Measurements from ENCODE around the gene DARS1. TPM values are rescaled to one million over a fixed set of nuclear protein-coding genes. Genes with fewer than 3 reads are reported as not detected.
A peak's percentile ranks its signal among the peaks of the same experiment; 100 is the strongest.

Gene DARS1
- total RNA-seq, 1 experiment from 2014 or later, result 88.3 TPM

DNA sequence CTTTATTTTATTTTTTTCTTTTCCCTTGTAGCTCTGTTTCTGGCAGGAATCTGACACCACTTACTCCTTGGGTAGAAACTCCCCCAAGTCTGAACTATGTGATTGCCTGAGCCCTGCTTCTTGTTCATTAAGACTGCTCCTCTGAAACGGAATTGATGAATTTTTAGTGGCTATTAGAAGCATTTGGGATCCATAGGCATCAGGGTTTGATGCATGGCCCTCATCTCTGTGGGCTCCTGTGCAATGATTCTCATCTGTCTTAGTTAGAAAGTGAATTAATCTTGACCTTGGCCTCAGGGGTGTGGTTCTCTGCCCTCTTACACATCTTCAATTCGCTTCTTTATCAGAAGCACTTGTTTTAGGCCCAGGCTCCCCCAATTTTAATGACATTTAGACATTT lies 31.0 kb upstream of the DARS1 start:
- DNase-seq (ENCODE audit: low read depth), result no peak

GRCh38 chr2:136015699-136016098 lies 30.3 kb upstream of the DARS1 start:
- DNase-seq (ENCODE audit: low read depth), result no peak

DNA sequence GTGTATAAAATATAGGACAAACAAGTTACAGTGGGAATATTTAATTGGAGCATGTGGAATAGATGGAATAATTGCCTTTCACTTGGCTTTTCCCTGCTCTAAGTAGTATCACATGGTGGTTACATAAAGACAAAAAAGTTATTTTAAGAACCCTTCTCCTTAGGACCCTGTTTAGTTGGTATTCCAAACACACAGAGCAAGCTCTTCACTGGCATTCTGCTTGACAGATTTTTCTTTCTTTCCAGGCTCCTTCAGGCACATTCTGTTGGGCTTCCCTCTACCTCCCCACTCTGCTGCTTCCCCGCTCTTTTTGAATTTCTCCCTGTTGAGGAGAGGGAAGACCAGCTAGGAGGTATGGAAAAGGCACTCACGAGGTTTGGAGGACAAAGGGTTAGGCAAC lies 29.0 kb upstream of the DARS1 start:
- DNase-seq (ENCODE audit: low read depth), result no peak

DNA sequence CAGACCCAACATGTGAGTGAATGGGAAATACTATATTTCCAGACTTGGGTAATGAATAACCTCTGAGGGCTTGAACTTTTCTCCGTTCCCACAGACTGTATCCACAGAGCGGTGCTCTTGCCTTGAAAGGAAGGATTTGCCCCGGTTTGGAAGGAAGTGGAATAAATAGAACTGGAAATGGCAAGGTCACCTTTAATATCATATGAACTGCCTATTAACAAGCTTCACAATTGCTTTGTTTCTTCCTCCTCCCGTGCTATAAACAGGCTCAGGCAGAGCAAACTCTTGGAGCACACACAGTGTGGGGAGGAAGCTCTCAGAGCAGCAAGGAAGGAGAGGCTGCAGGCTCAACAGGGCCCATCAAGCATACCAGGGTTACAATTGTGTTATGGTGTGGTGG lies 28.5 kb upstream of the DARS1 start:
- no peak for DNase-seq (ENCODE audit: low read depth)

DNA sequence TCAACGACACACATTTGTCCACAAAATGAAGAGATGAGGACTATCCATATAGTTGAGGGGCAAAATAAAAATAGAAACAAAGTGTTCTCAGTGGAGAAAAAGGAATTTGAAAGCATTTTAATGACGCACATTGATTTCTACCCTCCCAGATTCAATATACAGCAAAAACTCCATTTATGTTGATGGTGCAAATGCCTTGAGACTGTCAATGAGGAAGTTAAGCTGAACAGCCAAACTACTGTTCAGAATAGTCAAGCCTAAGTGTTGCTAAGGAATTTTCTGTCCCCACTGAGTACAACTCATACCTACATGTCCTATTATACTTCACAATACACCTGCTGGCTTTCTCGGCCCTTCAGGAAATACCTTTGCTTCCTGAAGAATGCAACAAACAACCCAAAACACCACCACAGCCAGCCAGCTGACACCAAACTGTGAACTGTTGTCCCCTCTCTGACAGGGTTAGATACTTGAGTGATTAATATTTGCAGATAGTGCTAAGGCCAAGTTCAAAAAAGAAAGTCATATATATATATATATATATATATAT lies 27.8 kb upstream of the DARS1 start:
- no peak for DNase-seq (ENCODE audit: low read depth)

- DNase-seq (ENCODE audit: low read depth), result no peak
Measured at GRCh38 chr2:136012315-136012714, 26.9 kb upstream of the DARS1 start.

GRCh38 chr2:136010126-136010525 lies 24.7 kb upstream of the DARS1 start:
- DNase-seq (ENCODE audit: low read depth), result peak; percentile 17

GRCh38 chr2:136008205-136008865 lies 22.9 kb upstream of the DARS1 start:
- no peak for DNase-seq (ENCODE audit: low read depth)

DNA sequence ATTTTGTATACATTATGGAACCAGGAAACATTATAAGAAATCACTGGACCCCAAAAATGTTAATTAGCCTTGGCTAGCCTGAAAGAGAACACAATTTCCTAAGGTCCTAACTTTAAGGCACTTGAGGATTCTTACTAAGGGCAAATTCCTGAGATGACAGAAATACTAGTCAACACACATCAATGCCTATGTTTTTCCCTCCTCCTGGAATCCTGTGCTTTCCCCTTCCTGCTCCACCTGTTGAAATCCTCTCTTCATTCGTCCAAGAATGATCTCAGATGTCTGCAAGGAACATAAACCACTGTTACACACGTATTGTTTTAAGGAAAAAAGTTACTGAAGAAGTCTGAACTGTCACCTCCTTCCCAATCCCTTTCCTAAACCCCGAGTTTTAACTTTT lies 21.2 kb upstream of the DARS1 start:
- DNase-seq (ENCODE audit: low read depth), result no peak

GRCh38 chr2:136005462-136006196 lies 20.2 kb upstream of the DARS1 start:
- DNase-seq (ENCODE audit: low read depth), result no peak

- DNase-seq (ENCODE audit: low read depth), result no peak
Measured at GRCh38 chr2:136004965-136005364, 19.5 kb upstream of the DARS1 start.

GRCh38 chr2:136001131-136001530 lies 15.7 kb upstream of the DARS1 start:
- no peak for DNase-seq (ENCODE audit: low read depth)

- no peak for DNase-seq (ENCODE audit: low read depth)
Measured at GRCh38 chr2:136000502-136000901, 15.1 kb upstream of the DARS1 start.

GRCh38 chr2:135999899-136000298 lies 14.5 kb upstream of the DARS1 start:
- no peak for DNase-seq (ENCODE audit: low read depth)

DNA sequence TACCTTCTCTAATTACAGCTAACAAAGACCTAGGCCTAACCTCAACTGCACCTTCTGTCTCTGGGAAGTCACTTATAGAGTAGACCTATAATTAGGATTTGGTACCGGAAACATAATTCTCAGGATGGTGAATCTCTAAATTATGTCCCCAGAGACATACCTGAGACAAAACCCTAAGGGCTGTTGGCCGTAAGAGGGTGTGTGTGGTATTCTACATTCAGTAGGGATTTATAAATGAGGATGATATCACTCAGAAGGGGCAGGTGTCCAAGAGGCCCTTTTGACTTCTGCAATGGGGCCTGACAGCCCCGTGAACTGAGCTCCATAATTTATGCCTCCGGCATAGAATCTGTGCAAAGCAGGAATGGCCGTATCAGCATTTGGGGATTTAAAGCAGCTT lies 13.5 kb upstream of the DARS1 start:
- no peak for DNase-seq (ENCODE audit: low read depth)

- peak; percentile 18 for DNase-seq (ENCODE audit: low read depth)
Measured at GRCh38 chr2:135997380-135997779, 12.0 kb upstream of the DARS1 start.

GRCh38 chr2:135996304-135996703 lies 10.9 kb upstream of the DARS1 start:
- DNase-seq (ENCODE audit: low read depth), result no peak

DNA sequence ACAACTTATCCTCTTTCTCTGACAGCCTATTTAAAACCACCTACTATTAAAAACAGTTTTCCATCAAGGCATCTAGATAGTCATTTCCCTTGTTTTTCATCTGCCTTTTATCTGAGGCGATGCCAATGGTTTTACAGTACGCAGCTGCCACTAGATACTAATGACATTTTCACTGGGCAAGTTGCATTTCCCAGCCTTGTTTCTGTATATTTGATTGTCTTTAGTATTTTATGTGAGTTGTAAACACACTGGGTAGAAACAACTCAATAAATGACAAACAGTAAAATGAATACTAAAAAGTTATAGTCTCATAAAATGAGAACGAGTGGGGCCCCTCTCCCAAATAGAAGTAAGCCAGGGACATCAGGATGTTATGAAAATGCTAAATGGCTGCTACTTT lies 8.9 kb upstream of the DARS1 start:
- no peak for DNase-seq (ENCODE audit: low read depth)

GRCh38 chr2:135993421-135993820 lies 8.0 kb upstream of the DARS1 start:
- DNase-seq (ENCODE audit: low read depth), result no peak

GRCh38 chr2:135991861-135992260 lies 6.4 kb upstream of the DARS1 start:
- DNase-seq (ENCODE audit: low read depth), result no peak

GRCh38 chr2:135987441-135987840 lies 2.0 kb upstream of the DARS1 start:
- DNase-seq (ENCODE audit: low read depth), result no peak

DNA sequence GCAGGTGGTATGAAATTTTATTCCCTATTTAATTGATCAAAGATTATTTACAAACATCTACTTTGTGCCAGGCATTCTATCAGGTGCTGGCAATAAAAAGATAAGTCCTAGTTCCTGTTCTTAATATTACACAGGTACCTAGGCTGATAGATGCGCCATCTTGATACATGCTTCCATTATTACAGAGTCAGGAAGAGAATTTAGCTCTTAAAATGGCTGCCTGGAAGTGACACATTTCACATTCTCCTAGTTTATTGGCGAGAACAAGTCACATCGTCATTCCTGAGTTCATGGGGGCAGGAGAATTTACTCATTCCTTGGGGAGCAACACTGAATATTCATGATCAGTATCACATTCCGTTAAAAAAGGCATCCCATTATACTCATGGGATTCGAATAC lies 1.1 kb upstream of the DARS1 start:
- no peak for DNase-seq (ENCODE audit: low read depth)

DNA sequence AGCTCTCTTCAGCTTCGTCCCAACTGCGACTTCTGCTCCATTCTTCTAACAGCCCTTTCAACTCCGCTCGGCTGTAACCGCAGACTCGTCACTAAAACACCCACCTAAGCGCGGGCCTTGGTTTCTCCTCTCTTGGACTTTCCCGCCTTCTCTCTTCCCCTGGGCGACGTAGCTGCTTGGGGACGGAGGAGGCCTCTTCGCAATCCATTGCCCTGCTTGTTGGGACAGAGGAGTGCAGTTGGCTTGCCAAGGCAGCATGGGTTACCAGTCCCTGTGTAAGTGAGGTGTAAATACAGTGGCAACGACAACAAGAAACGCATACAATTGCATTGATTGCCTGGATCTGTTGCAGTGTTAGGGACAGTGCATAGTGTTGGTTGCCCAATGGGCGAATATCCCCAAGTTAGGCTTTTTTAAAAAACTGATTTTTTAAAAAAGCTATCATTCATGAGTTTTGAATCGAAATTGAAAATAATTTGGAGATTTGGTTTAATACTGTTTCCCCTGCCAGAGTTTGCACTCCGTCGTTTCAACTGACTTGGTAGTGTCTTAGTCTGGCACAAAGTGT lies 484 bp upstream of the DARS1 start:
- no peak for DNase-seq (ENCODE audit: low read depth)
